ENCODE data around the gene HSF4.

HSF4 gene

DNA sequence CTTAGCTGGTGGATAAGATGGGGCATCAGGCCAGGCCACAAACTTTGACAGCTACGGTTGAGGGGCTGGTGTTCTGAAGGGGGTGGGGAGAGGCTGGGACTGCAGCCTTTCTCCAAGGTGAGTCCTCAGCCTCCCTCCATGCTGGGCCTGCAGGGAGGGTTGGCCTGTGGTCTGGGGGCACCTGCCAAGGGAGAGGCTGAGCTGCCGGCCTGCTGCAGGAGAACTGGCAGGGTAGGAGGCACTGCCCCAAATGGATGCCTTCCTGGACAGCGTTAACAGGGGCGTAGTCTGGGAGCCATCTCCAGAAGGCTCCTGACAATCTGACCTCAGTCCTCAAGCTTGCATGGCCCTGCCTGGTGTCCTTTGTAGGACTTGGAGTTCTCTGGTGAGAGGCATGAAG, 39.5 kb downstream of the HSF4 start:
- DNase-seq = no peak

DNA sequence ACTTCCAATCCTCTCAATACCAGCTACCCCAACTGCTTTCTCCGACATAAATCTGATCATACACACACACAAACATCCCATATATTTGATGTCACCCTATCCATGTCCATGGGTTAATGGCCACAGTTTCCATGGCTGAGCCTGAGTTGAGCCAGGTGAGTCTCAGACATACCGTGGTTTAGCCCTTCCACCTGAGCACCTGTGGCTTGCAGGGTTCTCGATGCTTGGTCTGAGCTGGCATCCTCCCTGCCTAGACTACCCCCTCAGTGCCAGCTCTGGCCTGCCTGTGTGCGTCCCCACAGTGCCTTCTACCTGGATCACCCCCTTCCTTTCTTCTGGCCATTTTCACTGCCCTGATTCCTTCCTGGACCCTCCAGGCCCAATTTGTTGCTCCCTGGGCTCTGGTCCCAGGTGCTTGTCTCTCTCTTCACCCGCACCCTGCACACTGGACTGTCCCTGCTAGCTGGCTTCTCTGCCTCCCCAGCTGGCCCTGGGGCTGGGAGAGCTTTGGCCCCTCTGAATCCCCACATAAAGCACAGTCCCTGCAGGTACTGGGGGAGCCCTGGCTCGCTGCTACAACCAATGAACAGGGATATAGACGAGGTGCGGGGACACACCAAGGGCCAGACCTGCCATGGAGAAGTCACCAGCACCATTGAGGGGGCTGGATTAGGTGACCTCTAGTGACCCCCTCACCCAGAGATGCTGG, 41.7 kb downstream of the HSF4 start:
- DNase-seq = no peak

DNA sequence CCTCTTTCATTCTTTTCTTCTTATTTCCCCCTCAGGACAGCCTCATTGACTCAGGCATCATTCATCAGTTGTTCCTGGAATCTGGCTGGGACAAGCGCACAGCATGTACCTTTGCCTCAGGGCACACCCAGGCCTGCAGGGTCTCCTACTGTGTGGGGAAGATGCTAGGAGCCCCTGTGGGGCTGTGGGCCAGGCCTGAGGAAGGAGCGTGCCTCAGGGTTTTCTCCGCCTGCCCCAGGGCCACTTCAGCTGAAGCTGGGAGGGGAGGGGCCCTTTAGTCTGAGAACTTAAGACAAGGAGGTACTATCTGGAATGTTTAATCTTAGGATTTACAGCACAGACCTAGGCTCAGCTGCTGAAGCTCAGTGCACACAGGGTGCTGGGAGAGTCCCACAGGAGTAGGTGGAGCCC, 42.3 kb downstream of the HSF4 start:
- DNase-seq = no peak

DNA sequence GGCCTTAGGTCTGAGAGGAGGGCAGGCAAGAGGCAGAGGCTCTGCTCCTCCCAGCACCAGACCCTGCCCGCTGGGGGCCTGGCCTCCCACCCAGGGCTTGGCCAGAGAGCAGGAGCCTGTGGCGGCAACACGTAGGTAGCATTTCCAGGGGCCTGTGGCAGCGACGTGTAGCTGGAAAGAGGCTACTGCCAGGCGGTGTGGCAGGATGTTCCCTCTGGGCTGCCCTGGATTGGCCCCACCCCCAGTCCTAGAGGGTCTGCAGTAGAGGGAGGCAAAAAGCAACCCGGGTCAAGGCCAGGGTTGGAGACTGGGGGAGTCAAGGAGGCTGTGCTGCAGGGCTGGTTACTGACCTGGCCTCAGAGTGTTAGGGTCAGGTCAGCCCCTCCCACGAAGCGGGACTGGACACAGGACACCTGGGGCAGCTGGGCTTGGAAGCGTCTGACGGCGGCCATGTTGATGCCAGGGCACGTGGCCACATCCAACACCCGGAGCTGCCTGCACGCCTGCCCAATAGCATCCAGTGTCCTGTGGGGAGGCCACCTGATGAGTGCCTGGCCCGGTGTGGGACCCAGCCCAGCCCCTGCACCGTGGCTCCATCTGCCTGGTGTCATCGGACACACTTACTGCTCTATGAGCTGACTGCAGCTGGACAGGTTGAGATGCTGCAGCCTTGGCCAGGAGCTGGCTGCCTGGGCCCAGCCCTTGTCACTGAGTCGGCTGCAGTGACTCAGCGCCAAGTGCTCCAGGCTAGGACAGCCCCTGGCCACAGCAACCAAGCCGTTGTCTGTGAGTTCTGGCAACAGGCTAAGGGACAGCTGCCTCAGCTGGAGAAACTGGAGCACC, 42.9 kb downstream of the HSF4 start:
- DNase-seq = no peak

DNA sequence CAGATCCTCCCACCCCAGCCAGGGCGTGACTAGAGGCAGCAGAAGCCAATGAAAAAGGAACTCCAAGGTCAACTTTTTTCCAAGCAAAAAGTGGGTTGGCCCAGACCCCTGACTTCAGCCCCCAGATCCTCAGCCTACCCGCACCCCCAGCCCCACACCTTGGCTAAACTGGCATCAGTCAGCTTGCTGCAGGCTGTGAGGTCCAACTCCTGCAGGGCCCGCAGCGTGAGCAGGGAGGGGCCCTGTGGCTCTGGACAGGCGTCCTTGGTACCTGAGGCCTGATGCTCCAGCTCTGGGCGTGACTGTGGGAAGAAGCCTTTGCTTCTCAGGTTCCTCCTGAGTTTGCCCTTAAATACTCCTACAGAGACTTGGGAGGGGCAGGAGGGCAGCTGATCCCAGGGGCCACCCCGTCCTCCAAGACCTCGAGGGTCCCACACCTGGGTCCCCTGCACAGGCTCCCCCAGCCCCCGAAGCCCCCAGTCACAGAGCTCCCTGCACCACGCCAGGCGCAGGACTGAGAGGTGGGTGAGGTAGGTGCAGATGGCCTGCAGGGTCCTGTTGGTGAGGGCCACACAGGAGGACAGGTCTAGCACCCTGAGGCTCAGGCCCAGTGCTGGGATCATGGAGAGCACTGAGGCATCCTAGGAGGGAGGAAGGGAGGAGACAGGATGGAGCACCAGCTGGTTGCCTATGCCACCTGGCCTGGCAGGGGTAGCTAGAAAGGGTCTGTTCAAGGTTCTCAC, 43.8 kb downstream of the HSF4 start:
- no peak for DNase-seq

DNA sequence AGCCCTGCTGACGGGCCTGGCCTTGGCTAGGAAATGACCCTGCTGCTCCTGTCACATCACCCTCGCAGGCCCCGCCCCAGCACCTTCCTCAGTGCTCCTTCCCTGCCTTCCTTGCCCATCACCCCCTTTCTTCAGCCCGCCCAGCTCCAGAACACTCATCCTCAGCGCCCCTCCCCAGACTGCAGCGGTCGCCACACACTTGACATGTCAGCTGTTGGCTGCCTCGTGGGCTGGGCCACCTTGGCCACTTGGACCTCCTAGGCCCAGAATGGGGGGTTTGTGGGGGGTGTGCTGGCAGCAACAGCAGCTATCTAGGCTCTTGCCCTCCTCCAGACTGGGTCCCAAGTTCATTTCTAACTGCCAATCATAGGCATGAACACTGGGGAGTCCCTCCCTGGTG, 45.0 kb downstream of the HSF4 start:
- no peak for DNase-seq

DNA sequence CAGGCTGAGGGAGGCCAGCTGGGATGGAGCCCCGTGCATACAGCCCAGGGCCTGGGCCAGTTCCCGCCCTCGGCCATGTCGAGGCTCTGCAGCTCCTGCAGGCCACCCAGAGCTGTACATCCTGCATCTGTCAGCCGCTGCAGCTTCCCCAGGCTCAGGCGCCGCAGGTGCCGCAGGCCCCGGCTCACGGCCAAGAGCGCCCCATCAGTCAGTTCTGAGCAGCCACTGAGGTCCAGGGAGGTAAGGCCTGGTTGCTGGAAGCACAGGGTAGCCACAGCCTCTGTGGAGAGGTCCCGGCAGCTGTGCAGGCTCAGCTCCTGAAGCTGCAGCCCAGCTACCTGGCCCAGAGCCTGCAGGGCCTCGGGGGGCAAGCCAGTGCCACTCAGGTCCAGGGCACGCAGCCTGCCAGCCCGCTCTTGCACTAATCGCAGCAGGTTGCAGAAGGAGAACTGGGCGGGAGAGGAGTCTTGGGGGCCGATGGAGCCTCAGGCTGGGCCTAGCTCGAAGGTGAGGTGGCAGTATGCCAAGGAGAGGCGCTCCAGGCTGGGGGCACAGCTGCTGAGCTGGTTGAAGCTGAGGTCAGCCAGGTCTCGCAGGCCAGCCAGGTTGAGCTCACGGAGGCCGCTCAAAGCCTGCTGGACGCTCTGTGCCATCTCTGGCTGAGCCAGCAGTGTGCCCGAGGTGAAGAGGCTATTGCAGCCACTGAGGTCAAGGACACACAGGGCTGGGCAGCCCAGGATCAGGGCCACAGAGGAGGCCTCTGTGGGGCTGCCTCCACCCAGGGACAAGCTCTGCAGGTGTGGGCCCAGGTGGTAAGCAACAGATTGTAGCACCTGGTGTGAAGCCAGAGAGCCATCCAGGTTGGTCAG, 45.8 kb downstream of the HSF4 start:
- DNase-seq = no peak

DNA sequence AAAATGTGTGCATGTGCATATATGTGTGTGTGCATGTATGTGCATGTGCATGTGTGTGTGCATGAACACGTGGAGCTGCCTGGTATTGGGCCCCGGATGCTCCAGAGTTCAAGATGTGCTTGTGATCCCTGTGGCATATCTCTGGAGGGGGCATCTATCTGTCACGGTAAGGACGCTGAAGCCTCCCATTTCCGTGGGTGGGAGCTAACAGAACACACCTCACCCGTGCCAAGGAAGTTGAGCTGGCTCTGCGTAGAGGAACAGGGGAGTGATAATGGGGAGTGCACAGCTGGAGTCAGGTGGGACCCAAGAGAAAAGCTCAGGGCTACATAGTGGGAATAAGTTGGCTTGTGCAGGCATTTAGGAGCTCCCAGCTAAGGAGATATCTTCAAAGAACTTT, 47.1 kb downstream of the HSF4 start:
- DNase-seq = no peak

DNA sequence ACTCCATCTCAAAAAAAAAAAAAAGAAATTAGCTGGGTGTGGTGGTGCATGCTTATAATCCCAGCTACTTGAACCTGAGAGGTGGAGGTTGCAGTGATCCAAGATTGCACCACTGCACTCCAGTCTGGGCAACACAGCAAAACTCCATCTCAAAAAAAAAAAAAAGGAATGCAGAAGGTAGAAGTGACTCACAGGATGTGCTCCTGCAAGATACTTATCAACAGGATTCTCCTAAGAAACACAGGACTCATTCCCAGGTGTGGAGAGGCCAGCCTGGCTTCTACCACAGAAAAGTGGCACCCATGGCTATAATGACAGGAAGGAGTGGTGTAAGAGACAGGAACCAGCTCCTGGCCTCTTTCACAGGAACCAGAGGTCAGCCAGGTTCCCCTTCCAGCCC, 48.2 kb downstream of the HSF4 start:
- no peak for DNase-seq

DNA sequence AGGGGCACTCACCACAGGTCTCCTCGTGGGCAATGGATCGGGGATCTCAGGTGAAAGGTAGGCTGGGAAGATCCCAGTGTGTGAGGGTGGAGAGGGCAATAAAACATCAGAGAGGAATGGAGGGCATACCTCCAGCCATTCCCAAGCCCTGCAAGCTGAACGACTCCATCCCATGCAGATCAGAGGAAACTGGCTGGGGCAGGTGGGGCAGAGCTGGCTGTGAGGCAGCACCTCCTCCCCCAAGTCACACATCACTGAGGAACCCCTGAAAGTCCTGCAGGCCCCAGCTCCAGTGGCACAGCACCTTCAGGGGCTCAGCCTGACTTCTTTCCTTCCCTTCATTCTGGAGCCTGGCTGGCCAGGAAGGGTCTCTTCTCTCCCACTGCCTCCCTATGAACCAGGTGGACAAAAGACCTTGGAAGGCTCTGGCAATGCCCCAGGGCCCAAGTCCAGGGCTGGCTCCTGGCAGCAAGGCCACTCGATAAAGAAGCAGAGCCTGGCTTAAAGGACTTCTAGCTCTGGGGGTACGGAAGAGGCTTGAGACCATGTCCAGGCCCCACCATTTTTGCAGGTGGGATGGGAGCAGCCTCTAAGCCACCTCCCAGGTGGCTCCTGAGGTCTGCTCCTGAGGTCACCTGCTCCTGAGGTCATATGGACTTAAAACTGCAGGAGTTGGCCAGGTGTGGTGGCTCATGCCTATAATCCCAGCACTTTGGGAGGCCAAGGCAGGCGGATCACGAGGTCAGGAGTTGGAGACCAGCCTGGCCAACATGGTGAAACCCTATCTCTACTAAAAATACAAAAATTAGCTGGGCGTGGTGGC, 48.9 kb downstream of the HSF4 start:
- no peak for DNase-seq

DNA sequence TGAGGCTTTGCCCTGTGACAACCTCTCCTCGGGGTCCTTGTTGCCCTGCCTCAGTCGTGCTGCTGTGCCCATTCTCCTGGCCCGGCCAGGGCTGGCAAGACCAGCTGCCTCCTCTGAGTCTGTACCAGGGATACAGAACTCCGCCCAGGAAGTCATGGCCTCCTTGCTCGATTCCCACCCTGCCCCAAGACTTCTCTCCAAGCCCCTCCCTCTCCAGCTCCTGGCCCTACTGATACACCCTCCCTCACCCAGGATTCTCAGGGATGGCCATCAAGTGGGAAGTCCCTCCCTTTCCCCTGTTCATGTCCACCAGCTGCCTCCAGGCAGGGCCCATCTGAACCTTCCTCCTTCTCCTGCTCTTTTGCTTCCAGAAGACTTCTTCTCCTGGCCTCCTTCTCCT, 51.2 kb downstream of the HSF4 start:
- no peak for DNase-seq

DNA sequence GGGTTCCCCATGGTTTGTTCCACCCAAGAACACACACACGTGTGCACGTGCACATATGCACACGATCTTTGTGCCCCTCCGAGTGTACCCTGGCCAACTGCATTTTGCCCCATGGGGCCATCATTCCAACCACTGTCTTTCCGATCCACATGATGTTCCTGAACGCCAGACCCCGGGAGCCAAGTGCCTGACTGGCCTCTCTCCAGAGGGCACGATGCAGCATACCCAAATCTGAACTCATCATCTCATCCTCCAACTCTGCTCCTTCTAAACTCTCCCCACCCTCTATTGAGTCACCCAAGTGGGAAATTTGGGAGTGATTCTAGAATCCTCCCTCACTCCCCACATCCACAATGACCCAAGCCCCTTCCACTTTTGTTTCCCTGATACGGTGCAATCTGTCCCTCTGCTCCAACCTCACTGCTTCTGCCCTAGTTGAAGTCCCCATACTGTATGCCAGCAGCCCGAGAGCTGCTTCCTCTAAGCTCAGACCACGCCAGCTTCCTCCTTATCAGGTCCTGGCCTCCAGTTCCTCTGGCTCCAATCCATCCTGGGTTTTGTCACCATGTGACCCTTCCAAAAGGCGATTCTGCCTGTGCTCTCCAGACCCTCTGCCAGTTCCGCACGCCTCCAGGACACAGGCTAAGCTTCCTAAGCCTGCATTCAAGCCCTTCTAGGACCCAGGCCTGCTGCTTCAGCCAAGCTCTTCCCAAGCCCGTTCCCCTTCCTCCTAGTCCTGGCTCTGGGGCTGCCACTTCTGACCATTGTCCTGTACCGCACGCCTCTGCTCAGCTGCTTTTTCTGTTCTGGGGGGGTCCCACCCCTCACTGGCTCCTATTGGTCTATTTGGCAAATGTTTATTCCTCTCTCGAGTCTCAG, 52.3 kb downstream of the HSF4 start:
- no peak for DNase-seq

All from NCI-H1436 (cell line).